Keratinocyte (primary cell): ENCODE measurements around the gene GNG13. TPM values are rescaled to one million over a fixed set of nuclear protein-coding genes. Genes with fewer than 3 reads are reported as not detected.

ENCODE experiments used
- DNase-seq: peaks from one replicate; pipeline ENCODE4 v3.0.0-alpha.2; 2011; ENCODE audit warnings: low read depth, missing footprints, low spot score
- FAIRE-seq: peaks from 2 replicates; lab custom pipeline; 2011; peaks lifted over from hg19 to GRCh38; lab: Jason Lieb, UNC
- H2AFZ ChIP-seq: 2 replicates; pipeline ENCODE4 v1.6.0; 2012; ENCODE audit warnings: low read length, control low read depth, inconsistent platforms; ENCODE audit not compliant: control insufficient read depth
- H3K27ac ChIP-seq: 2 replicates; pipeline ENCODE4 v1.5.1; 2011; ENCODE audit warnings: low read length; ENCODE audit not compliant: control insufficient read depth, insufficient read depth
- H3K27me3 ChIP-seq: 3 replicates; pipeline ENCODE4 v1.6.0; 2011; ENCODE audit warnings: low read length; ENCODE audit not compliant: control insufficient read depth, insufficient read depth; ENCODE audit errors: extremely low read depth
- H3K36me3 ChIP-seq, 2 experiments: 2 replicates in 1 of 2; 3 replicates in 1 of 2; pipeline ENCODE4 v1.5.1; 2011; ENCODE audit warnings: low read length in 2 of 2, mild to moderate bottlenecking in 1 of 2; ENCODE audit not compliant: control insufficient read depth in 2 of 2, insufficient read depth in 2 of 2; ENCODE audit errors: extremely low read depth in 1 of 2
- H3K4me1 ChIP-seq: 3 replicates; pipeline ENCODE4 v1.5.1; 2011; ENCODE audit warnings: low read length; ENCODE audit not compliant: control insufficient read depth, insufficient read depth; ENCODE audit errors: extremely low read depth
- H3K4me2 ChIP-seq: 3 replicates; pipeline ENCODE4 v1.6.0; 2011; ENCODE audit warnings: low read depth, low read length; ENCODE audit not compliant: control insufficient read depth, insufficient read depth; ENCODE audit errors: extremely low read depth
- H3K4me3 ChIP-seq, 3 experiments: fragments of 200-600 bp in 1 of 3; sonication (generic) in 1 of 3; 2 replicates in 2 of 3; 3 replicates in 1 of 3; pipeline ENCODE4 v1.5.1; 2011 to 2016; ENCODE audit warnings: low read length in 3 of 3, mild to moderate bottlenecking in 3 of 3, control low read depth in 2 of 3, inconsistent platforms in 1 of 3, low read depth in 1 of 3, mixed read lengths in 1 of 3, mixed run types in 1 of 3, moderate library complexity in 1 of 3; ENCODE audit not compliant: control insufficient read depth in 2 of 3, insufficient read depth in 2 of 3; ENCODE audit errors: extremely low read depth in 1 of 3
- H3K79me2 ChIP-seq: 2 replicates; pipeline ENCODE4 v1.6.0; 2012; ENCODE audit warnings: low read length; ENCODE audit not compliant: control insufficient read depth, insufficient read depth
- H3K9ac ChIP-seq: 3 replicates; pipeline ENCODE4 v1.6.0; 2011; ENCODE audit warnings: low read length; ENCODE audit not compliant: control insufficient read depth, insufficient read depth; ENCODE audit errors: extremely low read depth
- H3K9me1 ChIP-seq: 3 replicates; pipeline ENCODE4 v1.6.0; 2011; ENCODE audit warnings: low read length; ENCODE audit not compliant: control insufficient read depth, insufficient read depth; ENCODE audit errors: extremely low read depth
- H3K9me3 ChIP-seq: 2 replicates; pipeline ENCODE4 v1.5.1; 2012; ENCODE audit warnings: low read depth, low read length; ENCODE audit not compliant: control insufficient read depth
- H4K20me1 ChIP-seq: 3 replicates; pipeline ENCODE4 v1.6.0; 2011; ENCODE audit warnings: low read length; ENCODE audit not compliant: control insufficient read depth, insufficient read depth; ENCODE audit errors: extremely low read depth
- EZH2 ChIP-seq: IDR thresholded peaks from one replicate; pipeline ENCODE4 v1.6.1; 2012; ENCODE audit warnings: inconsistent platforms, mild to moderate bottlenecking, low read length, moderate library complexity
- dilution Hi-C: fragments of 300-500 bp; cut with MboI; formaldehyde crosslinking; loops from one replicate; pipeline ENCODE4 v1.7.0; 2020; ENCODE audit warnings: low sequenced_read_pairs; ENCODE audit not compliant: extremely low pct_ligation_motif_present
- polyA plus RNA-seq, 5 experiments: library from polyadenylated mRNA; depleted of rRNA in 3 of 5; stranded (reverse) in 3 of 5; stranded (forward) in 1 of 5; unstranded in 1 of 5; fragments of >200 nt; gene quantifications; 1 replicate in 1 of 5; 2 replicates in 3 of 5; 3 replicates in 1 of 5; pipeline versions ENCODE4 v1.2.1 to v1.2.3, GENCODE V29; 2011 to 2012; ENCODE audit warnings: missing spikeins in 2 of 5, low read depth in 1 of 5, low replicate concordance in 1 of 5
- TF ChIP-seq, protein P1 (sequence below), 3 experiments: IDR thresholded peaks in 1 of 3; conservative IDR thresholded peaks in 1 of 3; optimal IDR thresholded peaks in 1 of 3; 2 replicates in 2 of 3; 3 replicates in 1 of 3; pipeline versions ENCODE3 to v1.5.1; 2011; ENCODE audit warnings: low read length in 3 of 3, mild to moderate bottlenecking in 3 of 3, moderate library complexity in 2 of 3, control low read depth in 1 of 3, inconsistent platforms in 1 of 3; ENCODE audit not compliant: insufficient read depth in 2 of 3; ENCODE audit errors: extremely low read depth in 1 of 3

Gene GNG13
- polyA plus RNA-seq, 1 donor (not counting 4 experiments of a cell fraction or from before 2014, with no cell fraction given) = not detected

DNA sequence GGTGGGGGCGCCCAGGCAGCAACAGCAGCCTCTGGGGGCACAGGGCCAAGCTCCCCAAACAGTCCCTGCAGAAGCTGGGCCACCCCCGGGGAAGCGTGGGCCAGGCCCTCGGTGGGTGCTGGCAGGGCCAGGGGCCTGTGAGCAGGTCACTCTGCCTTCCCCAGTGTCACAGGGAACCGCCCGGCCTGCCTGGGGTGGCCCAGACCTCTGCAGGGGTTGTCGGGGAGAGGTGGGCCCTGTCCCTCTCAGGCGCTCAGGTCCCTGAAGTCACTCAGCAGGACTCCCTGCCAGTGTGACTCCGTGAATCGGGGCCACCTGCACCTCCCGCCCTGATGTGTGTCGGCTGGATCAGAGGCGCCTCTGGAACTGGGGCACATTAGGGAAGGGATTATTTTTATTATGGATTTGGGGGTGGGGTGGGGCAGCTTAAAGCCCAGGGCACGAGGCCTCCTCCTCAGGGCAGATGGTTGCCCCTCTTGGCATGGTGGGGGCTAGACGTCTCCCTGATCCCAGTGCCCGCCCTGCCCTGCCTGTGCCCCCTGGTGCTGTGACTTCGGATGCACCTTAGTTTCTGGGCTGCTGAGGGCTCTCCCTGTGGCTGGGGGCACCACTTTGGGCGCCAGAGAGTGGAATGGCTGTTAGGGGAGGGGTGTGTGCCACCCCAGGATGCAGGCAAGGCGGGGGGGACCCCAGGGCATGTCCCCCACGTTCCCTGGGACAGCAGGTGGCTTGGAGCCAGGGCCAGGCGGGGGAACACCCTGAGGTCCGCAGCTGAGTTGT, 1.2 kb upstream of the GNG13 start:
- Histone ChIP-seq H3K9me1 (no peaks in the 10 kb centered on the region), H3K79me2 (no peaks in the 10 kb centered on the region), H3K27ac (no peak overlapping the region), H3K4me2 (no peak overlapping the region), H3K4me1 (no peaks in the 10 kb centered on the region), H3K9ac (no peak overlapping the region), H3K9me3 (no peaks in the 10 kb centered on the region), H3K27me3 (peaks cover 44% of the 10 kb centered on the region), H4K20me1 (peaks cover 2% of the 10 kb centered on the region), H3K36me3 (no peaks in the 10 kb centered on the region), H2AFZ (no peak overlapping the region), H3K4me3 (no peak overlapping the region)
- FAIRE-seq (no peak), DNase-seq (no peak)
- dilution Hi-C loops = no loop called here
- TF ChIP-seq, protein P1, sequence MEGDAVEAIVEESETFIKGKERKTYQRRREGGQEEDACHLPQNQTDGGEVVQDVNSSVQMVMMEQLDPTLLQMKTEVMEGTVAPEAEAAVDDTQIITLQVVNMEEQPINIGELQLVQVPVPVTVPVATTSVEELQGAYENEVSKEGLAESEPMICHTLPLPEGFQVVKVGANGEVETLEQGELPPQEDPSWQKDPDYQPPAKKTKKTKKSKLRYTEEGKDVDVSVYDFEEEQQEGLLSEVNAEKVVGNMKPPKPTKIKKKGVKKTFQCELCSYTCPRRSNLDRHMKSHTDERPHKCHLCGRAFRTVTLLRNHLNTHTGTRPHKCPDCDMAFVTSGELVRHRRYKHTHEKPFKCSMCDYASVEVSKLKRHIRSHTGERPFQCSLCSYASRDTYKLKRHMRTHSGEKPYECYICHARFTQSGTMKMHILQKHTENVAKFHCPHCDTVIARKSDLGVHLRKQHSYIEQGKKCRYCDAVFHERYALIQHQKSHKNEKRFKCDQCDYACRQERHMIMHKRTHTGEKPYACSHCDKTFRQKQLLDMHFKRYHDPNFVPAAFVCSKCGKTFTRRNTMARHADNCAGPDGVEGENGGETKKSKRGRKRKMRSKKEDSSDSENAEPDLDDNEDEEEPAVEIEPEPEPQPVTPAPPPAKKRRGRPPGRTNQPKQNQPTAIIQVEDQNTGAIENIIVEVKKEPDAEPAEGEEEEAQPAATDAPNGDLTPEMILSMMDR (optimal IDR thresholded peaks at IDR 0.05 in 1 of 3, IDR thresholded peaks at IDR 0.05 in 1 of 3, conservative IDR thresholded peaks at IDR 0.05 in 1 of 3; ENCODE audit: extremely low read depth in 1 of 3, insufficient read depth in 2 of 3, low read length in 3 of 3) = no peak
- TF ChIP-seq EZH2 = no peak

DNA sequence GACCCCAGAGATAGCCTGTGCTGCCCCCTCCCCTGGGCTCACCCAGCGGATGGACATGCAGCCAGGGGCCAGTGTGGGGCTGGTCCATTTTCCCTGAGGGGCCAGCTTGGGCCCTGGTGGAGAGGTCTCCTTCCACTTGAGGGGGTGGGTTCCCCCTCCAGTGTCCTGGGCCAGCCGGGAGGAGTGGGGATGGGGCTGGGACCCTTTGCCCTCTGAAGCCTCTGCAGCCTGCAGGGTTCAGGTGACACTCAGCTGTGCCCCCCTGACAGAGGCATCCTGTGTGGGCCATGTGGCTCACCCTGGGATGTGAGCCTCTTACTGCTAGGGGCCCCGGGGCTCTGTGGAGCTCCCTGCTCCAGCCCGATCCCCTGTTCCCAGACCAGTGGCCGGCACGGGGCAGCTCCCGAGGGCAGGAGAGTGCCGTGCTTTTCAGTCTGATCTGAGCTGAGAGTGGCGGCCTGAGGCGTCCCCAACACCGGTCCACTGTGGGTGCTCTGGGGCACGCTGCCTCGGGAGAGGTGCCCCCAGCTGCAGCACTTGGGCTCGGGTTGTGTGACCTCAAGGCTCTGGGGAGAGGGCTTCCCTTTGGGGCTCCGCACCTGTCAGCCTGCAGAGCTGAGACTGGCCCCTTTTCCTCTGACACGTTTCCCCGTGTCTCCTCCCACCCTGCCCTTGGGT, 439 bp upstream of the GNG13 start:
- Histone ChIP-seq H3K27ac (no peak overlapping the region), H4K20me1 (peaks cover 2% of the 10 kb centered on the region), H3K4me2 (no peak overlapping the region), H3K9me3 (no peaks in the 10 kb centered on the region), H3K4me1 (no peaks in the 10 kb centered on the region), H3K4me3 (no peak overlapping the region), H3K79me2 (no peaks in the 10 kb centered on the region), H3K36me3 (no peaks in the 10 kb centered on the region), H3K9ac (no peak overlapping the region), H3K27me3 (peaks cover 44% of the 10 kb centered on the region), H3K9me1 (no peaks in the 10 kb centered on the region), H2AFZ (no peak overlapping the region)
- no peak for FAIRE-seq
- TF ChIP-seq EZH2 = peak; percentile 68
- TF ChIP-seq, protein P1 (optimal IDR thresholded peaks at IDR 0.05 in 1 of 3, IDR thresholded peaks at IDR 0.05 in 1 of 3, conservative IDR thresholded peaks at IDR 0.05 in 1 of 3; ENCODE audit: extremely low read depth in 1 of 3, insufficient read depth in 2 of 3, low read length in 3 of 3) = no peak
- DNase-seq = no peak
- dilution Hi-C loops = no loop called here
